Effector memory CD8-positive, alpha-beta T cell (primary cell): Measurements from ENCODE around the gene ZNF438.
A peak's percentile ranks its signal among the peaks of the same experiment; 100 is the strongest.
"Not testable (repeated sequence)": the region's sequence is repeated elsewhere in the genome, so short reads cannot be mapped to it uniquely, and the experiment has no call there.

ENCODE experiments used
- ATAC-seq: fragments of 150-1000 bp; cut with Tn5 transposase; replicated peaks from 2 replicates; pipeline ENCODE4 v1.10.0; 2021; ENCODE audit warnings: mild to moderate bottlenecking, moderate library complexity
- DNase-seq, 3 experiments: peaks; one replicate each; pipeline ENCODE4 v3.0.0; 2021
- H3K27ac Mint-ChIP-seq, 2 donors: one replicate each; pipeline ENCODE4 v1.8.0; 2022; ENCODE audit warnings: mild to moderate bottlenecking in 2 of 2, mixed read lengths in 2 of 2, moderate library complexity in 2 of 2
- H3K27me3 Mint-ChIP-seq, 2 donors: one replicate each; pipeline ENCODE4 v1.8.0; 2022; ENCODE audit warnings: mixed read lengths in 2 of 2
- H3K36me3 Mint-ChIP-seq: one replicate; pipeline ENCODE4 v1.8.0; 2022; ENCODE audit warnings: mild to moderate bottlenecking, moderate library complexity, mixed read lengths; ENCODE audit not compliant: insufficient read depth
- H3K4me1 Mint-ChIP-seq, 2 donors: one replicate each; pipeline ENCODE4 v1.8.0; 2022; ENCODE audit warnings: low read depth in 2 of 2, mixed read lengths in 2 of 2
- H3K4me3 Mint-ChIP-seq, 2 donors: one replicate each; pipeline ENCODE4 v1.8.0; 2022; ENCODE audit warnings: mild to moderate bottlenecking in 2 of 2, mixed read lengths in 2 of 2, moderate library complexity in 2 of 2
- H3K9me3 Mint-ChIP-seq, 2 donors: one replicate each; pipeline ENCODE4 v1.8.0; 2022; ENCODE audit warnings: mixed read lengths in 2 of 2

Gene ZNF438

DNA sequence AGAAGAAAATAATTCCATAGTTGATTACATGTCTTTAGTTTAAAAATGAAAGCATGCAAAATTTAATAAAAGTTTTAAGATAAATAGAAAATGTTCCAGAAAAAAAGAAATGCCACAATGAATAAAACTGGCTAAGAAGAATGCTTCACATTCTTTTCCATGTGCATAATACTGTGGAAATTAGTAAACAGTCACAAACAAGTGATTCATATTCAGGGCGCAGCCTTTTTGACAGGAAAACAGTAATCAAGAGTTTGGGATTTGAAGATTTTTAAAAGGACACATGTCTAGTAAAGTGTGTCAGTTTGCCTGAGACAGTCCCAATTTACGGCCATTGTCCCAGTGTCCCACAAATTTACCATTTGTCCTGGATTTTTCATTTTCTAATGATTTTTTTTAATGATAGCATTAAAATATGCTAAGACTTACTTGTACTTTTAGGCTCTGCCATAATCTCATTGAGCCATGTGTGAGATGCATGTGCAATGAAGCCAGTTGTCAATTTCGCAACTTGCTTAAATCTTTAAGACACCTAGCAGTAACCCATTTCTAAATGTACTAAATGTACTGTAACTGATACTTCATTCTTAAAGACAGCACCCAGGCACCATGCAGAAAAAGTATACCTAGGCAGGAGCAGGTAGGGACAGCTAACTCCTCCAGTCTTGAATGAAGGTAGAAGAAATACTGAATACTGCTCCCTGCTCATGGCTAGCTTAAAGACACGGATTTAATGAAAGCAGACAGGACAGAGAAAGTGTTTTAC is 46.9 kb downstream of the ZNF438 start:
- H3K27me3 Mint-ChIP-seq: no peaks in the 10 kb centered on the region
- H3K4me1 Mint-ChIP-seq: peaks cover 3 to 5% of the 10 kb centered on the region in 2 donors
- ATAC-seq (no peak), DNase-seq (no peak)
- H3K9me3 Mint-ChIP-seq: no peaks in the 10 kb centered on the region
- H3K4me3 Mint-ChIP-seq: no peak overlapping the region
- H3K36me3 Mint-ChIP-seq: peaks cover under 1% of the 10 kb centered on the region
- H3K27ac Mint-ChIP-seq: no peak overlapping the region

DNA sequence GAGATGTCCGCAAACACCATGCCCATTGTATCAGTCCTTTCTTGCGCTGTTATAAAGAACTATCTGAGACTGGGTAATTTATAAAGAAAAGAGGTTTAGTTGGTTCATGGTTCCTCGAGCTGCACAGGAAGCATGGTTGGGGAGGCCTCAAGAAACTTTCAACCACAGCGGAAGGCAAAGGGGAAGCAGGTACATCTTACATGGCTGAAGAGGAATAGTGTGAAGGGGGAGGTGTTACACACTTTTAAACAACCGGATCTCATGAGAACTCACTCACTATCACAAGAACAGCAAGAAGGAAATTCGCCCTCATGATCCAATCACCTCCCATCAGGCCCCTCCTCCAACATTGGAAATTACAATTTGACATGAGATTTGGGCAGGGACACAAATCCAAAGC is 48.5 kb downstream of the ZNF438 start:
- not testable (repeated sequence) for H3K4me3 Mint-ChIP-seq, ATAC-seq, H3K4me1 Mint-ChIP-seq, DNase-seq, H3K36me3 Mint-ChIP-seq, H3K9me3 Mint-ChIP-seq, H3K27me3 Mint-ChIP-seq
- peak overlapping the region in 1 of 2 donors; percentile 63 for H3K27ac Mint-ChIP-seq

DNA sequence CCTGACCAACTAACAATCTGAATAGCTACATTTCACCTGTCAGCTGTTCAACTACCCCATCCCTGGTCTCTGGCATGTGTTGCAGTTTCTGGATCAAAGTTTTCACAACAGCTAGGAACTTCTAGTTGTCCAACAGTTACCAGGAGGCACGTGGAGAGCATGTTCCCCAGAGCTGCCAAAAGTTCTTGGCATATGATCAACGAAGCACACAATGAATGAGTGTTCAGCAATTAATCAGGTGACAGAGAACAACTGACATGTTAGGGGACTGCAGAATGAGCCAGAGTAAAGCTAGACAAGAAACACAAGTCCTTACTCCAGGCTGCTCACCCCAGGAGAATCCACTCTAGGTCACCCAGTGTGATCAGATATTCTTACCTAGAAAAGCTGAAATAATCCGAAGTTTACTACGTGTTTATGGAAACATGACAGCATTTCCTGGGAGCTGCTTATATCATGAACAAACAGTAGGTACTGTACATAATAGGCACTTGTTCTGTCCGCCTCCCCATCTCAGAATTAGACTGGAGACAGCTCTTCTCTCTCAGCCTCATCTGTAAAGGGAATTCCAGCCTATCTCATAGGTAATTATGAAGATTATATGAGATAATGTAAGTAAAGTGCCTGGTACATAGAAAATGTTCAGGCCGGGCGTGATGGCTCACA is 50.6 kb downstream of the ZNF438 start:
- peaks cover 5% of the 10 kb centered on the region for H3K36me3 Mint-ChIP-seq
- peak overlapping the region in 1 of 2 donors; percentile 56 for H3K27ac Mint-ChIP-seq
- no peak for DNase-seq
- no peak overlapping the region for H3K4me3 Mint-ChIP-seq
- H3K27me3 Mint-ChIP-seq: no peaks in the 10 kb centered on the region
- no peak for ATAC-seq
- no peaks in the 10 kb centered on the region for H3K9me3 Mint-ChIP-seq
- H3K4me1 Mint-ChIP-seq: peaks cover 3% of the 10 kb centered on the region in 2 donors

DNA sequence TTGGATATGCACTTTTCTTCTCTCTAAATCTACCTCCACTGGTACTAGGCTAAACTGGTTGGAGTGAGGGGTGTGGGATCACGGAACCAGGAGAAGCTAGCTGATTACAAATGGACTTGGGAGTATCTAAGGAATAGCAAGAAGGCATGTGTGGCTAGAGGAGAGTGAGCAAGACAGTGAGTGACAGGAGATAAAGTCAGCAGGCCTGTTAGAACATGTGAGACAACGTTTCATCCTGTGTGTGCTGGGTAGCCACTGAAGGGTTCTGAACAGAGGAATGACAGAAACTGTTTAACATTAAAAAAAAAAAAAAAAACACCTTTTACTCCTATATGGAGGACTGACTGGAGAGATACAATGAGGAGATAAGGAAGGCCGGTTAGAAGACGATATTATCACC is 51.7 kb downstream of the ZNF438 start:
- no peaks in the 10 kb centered on the region for H3K9me3 Mint-ChIP-seq
- peak overlapping the region in 1 of 2 donors; percentile 16 for H3K27ac Mint-ChIP-seq
- DNase-seq (no peak), ATAC-seq (no peak)
- no peak overlapping the region for H3K4me3 Mint-ChIP-seq
- H3K36me3 Mint-ChIP-seq: peaks cover 5% of the 10 kb centered on the region
- no peaks in the 10 kb centered on the region for H3K27me3 Mint-ChIP-seq
- H3K4me1 Mint-ChIP-seq: peaks cover 2 to 3% of the 10 kb centered on the region in 2 donors

GRCh38 chr10:30978843-30979242 is 52.8 kb downstream of the ZNF438 start:
- peaks cover 5% of the 10 kb centered on the region for H3K36me3 Mint-ChIP-seq
- ATAC-seq (no peak), DNase-seq (no peak)
- peaks cover 2 to 3% of the 10 kb centered on the region in 2 donors for H3K4me1 Mint-ChIP-seq
- H3K27ac Mint-ChIP-seq: no peak overlapping the region
- no peaks in the 10 kb centered on the region for H3K27me3 Mint-ChIP-seq
- H3K4me3 Mint-ChIP-seq: no peak overlapping the region
- no peaks in the 10 kb centered on the region for H3K9me3 Mint-ChIP-seq

DNA sequence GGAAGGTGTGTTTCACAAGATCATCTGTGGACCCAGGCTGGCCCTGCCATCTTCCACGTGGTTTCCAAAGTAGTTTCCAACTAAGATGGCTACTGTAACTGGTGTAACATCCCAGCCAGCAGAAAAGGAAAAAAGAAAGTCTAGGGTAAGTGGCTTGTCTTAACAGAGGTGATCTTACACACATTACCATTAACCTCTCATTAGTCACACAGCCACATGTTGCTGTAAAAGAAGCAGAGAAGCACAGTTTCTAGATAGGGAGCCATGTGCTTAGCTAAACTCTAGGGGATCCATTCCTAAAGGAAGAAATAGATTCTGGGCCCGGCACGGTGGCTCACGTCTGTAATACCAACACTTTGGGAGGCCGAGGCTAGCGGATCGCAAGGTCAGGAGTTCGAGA is 54.3 kb downstream of the ZNF438 start:
- DNase-seq: no peak
- no peak overlapping the region for H3K27ac Mint-ChIP-seq

DNA sequence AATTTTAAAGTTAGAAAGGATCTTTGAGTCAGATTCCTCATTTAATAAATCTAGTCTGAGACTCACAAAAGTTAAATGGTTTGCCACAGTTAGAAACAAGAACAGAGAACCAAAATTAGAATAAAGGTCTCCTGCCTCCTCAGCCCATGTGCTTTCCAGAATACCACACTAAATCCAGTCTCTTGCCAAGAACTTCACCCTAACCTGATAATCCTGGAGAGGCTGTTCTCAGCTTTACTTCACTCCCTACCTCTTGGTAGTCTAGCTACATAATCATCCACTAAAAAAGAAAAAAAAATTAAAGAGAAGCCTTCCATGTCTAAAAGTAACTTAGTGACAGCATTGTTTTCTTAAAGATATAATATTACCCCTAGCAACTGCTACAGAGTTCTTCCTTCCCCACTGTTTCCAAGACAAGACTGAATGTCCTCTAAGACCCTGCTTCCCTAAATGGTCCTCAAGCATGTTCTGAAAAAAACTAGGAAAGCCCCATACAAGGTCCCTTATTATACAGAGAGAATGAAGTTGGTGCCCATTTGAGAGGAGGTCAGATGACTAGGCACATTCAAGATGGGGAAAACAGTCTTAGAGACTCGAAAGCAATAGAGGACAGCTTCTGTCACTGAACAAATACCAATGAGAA is 56.8 kb downstream of the ZNF438 start:
- H3K27me3 Mint-ChIP-seq: no peaks in the 10 kb centered on the region
- no peaks in the 10 kb centered on the region for H3K9me3 Mint-ChIP-seq
- no peak overlapping the region for H3K4me3 Mint-ChIP-seq
- peak overlapping the region in 1 of 2 donors; percentile 49 for H3K27ac Mint-ChIP-seq
- peaks cover 5% of the 10 kb centered on the region for H3K36me3 Mint-ChIP-seq
- ATAC-seq (no peak), DNase-seq (no peak)
- no peaks in the 10 kb centered on the region for H3K4me1 Mint-ChIP-seq

More for the DNA sequence above, 54.3 kb downstream of the ZNF438 start:
- H3K27me3 Mint-ChIP-seq: no peaks in the 10 kb centered on the region
- H3K36me3 Mint-ChIP-seq: peaks cover 5% of the 10 kb centered on the region
- H3K4me1 Mint-ChIP-seq: peaks cover 0 to 3% of the 10 kb centered on the region in 2 donors
- no peak overlapping the region for H3K4me3 Mint-ChIP-seq
- ATAC-seq: no peak
- H3K9me3 Mint-ChIP-seq: no peaks in the 10 kb centered on the region

- no peak for ATAC-seq
- Mint-ChIP-seq H3K27me3 (no peaks in the 10 kb centered on the region), H3K9me3 (no peaks in the 10 kb centered on the region), H3K36me3 (peaks cover 2% of the 10 kb centered on the region), H3K4me1 (no peaks in the 10 kb centered on the region), H3K4me3 (no peak overlapping the region), H3K27ac (peak overlapping the region in 1 of 2 donors; percentile 49)
- no peak for DNase-seq
Measured at GRCh38 chr10:30974355-30974754, 57.3 kb downstream of the ZNF438 start.

- Mint-ChIP-seq H3K4me1 (no peaks in the 10 kb centered on the region), H3K27me3 (no peaks in the 10 kb centered on the region), H3K9me3 (no peaks in the 10 kb centered on the region), H3K36me3 (peaks cover 2% of the 10 kb centered on the region), H3K27ac (no peak overlapping the region), H3K4me3 (no peak overlapping the region)
- no peak for DNase-seq
- ATAC-seq: no peak
Measured at GRCh38 chr10:30973737-30974136, 57.9 kb downstream of the ZNF438 start.

GRCh38 chr10:30970760-30971460 is 60.8 kb downstream of the ZNF438 start:
- DNase-seq (no peak), ATAC-seq (no peak)
- no peaks in the 10 kb centered on the region for H3K36me3 Mint-ChIP-seq
- no peaks in the 10 kb centered on the region for H3K27me3 Mint-ChIP-seq
- H3K27ac Mint-ChIP-seq: no peak overlapping the region
- H3K4me1 Mint-ChIP-seq: no peaks in the 10 kb centered on the region
- H3K4me3 Mint-ChIP-seq: no peak overlapping the region
- no peaks in the 10 kb centered on the region for H3K9me3 Mint-ChIP-seq

DNA sequence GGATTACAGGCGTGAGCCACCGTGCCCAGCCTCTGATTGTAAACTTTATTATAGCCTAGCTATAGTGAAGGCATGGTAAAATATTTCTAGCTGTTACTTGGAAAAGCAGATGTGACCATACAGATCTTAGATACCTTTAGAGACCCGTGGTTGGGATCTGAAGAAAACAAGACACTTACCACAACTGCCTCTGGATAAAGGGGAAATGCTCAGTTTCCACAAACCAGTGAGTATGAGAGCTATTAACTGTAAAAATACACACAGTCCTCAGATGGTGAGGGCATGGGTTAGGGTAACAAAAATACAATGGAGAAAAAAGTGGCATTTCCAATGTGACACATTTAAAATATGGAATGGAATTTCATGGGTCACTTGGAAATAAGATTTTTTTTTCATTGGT is 63.0 kb downstream of the ZNF438 start:
- no peak overlapping the region for H3K4me3 Mint-ChIP-seq
- H3K36me3 Mint-ChIP-seq: no peaks in the 10 kb centered on the region
- DNase-seq: no peak
- no peak for ATAC-seq
- H3K27me3 Mint-ChIP-seq: no peaks in the 10 kb centered on the region
- H3K9me3 Mint-ChIP-seq: no peaks in the 10 kb centered on the region
- H3K27ac Mint-ChIP-seq: no peak overlapping the region
- peaks cover 0 to 2% of the 10 kb centered on the region in 2 donors for H3K4me1 Mint-ChIP-seq

DNA sequence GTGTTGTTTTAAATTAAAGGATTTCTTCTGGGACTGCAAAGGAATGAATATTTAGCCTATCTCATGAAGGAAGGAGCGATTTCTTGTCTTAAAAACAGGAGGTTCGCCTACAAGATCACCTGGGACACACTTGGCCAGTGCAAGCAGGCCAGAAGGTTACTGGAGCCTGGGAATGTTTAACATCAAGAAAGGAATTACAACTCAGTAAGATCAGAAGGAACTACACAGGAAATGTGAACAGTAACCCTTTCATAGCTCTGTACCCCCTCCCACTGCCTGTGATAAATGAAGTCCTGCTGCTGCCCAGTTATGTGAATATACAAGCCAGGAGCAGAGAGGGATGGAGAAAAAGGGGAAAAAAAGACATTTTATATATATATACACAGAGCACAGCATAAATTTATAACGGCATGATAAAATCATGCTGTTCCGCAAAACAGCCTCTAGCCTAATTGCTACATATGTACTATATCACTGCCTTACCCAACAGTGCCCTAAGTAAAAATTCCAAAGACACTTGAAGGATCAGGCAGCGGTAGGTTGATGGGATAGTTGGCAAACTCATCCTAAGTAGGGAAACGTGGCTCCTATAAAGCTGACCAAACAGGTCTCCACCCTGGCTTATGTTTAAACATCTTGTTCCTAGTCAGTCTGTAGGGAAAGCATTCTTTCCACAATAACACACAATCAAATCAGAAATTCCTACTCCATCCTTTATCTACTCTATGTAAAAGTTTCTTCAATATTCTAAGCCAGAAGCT is 63.8 kb downstream of the ZNF438 start:
- no peaks in the 10 kb centered on the region for H3K36me3 Mint-ChIP-seq
- no peak for DNase-seq
- H3K4me1 Mint-ChIP-seq: peaks cover 0 to 2% of the 10 kb centered on the region in 2 donors
- H3K27ac Mint-ChIP-seq: no peak overlapping the region
- no peaks in the 10 kb centered on the region for H3K9me3 Mint-ChIP-seq
- no peak for ATAC-seq
- no peak overlapping the region for H3K4me3 Mint-ChIP-seq
- no peaks in the 10 kb centered on the region for H3K27me3 Mint-ChIP-seq
